GM12872 (cell line): ENCODE results near the gene KDM3A.

Experiments
- TF ChIP-seq, protein P1 (sequence below): IDR thresholded peaks from 3 replicates; pipeline ENCODE4 v1.5.1; 2011; ENCODE audit warnings: low read depth, mild to moderate bottlenecking, low read length, moderate library complexity; ENCODE audit not compliant: insufficient read depth

Gene KDM3A

DNA sequence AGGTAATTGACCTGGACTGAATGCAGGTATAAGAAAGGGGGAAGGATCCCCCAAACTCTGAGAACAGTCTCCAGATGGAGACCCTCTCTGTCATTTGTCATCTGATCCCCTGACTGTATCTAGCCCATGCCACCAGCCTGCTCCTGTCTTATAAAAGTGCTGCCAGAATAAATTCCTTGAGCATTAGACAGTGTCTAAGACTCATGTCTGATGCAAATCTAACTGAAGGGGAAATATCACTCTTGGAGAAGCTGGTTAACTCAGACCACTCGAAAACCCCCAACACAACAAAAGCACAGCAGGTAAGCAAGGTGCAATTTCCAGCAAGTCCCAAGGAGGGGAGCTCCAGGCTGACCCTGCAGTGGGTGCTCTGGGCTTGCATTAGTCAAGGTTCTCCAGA, 40.9 kb upstream of the KDM3A start:
- TF ChIP-seq, protein P1, sequence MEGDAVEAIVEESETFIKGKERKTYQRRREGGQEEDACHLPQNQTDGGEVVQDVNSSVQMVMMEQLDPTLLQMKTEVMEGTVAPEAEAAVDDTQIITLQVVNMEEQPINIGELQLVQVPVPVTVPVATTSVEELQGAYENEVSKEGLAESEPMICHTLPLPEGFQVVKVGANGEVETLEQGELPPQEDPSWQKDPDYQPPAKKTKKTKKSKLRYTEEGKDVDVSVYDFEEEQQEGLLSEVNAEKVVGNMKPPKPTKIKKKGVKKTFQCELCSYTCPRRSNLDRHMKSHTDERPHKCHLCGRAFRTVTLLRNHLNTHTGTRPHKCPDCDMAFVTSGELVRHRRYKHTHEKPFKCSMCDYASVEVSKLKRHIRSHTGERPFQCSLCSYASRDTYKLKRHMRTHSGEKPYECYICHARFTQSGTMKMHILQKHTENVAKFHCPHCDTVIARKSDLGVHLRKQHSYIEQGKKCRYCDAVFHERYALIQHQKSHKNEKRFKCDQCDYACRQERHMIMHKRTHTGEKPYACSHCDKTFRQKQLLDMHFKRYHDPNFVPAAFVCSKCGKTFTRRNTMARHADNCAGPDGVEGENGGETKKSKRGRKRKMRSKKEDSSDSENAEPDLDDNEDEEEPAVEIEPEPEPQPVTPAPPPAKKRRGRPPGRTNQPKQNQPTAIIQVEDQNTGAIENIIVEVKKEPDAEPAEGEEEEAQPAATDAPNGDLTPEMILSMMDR: no peak

DNA sequence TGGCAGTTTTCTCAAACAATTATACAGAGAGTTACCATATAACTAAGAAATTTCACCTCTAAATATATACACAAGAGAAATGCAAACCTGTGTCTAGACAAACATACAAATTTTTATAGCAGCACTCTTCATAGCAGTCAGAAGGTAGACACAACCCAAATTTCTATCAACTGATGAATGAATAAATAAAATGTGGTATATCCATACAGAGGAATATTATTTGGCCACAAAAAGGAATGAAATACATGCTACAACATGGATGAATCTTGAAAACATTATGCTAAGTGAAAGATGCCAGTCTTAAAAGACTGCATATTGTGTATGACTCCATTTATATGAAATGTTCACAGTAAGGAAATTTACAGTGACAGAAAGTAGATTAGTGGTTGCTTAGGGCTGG, 30.6 kb upstream of the KDM3A start:
- TF ChIP-seq, protein P1: no peak

DNA sequence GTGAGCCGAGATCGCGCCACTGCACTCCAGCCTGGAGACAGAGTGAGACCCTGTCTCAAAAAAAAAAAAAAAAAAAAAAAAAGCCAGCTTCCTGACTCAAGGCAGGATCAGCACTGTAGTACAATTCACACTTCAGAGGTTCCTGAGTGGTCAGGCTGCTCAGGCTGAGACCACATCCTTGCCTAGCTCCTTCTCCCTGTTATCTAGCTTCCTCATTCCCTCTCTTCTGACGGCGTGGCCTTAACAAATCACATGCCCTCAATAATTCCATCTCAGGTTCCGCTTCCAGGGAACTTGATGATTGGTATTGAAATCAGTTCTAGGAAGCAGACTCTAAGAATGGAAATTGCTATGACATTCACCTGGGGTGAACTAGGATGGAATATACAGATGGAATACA, 29.8 kb upstream of the KDM3A start:
- TF ChIP-seq, protein P1: no peak

DNA sequence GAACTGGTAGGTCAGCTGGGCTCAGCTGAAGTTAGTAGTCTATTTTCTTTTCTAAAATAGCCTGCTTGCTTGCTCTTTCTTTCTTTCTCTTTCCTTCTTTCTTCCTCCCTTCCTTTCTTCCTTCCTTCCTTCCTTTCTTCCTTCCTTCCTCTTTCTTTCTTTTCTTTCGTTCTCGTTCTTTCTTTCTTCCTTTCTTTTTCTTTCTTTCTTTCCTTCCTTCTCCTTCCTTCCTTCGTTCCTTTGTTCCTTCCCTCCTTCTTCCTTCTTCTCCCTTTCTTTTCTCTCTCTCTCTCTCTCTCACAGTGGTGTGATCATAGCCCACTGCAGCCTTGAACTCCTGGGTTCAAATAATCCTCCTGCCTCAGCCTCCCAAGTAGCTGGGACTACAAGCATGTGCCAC, 29.2 kb upstream of the KDM3A start:
- TF ChIP-seq, protein P1: no peak

DNA sequence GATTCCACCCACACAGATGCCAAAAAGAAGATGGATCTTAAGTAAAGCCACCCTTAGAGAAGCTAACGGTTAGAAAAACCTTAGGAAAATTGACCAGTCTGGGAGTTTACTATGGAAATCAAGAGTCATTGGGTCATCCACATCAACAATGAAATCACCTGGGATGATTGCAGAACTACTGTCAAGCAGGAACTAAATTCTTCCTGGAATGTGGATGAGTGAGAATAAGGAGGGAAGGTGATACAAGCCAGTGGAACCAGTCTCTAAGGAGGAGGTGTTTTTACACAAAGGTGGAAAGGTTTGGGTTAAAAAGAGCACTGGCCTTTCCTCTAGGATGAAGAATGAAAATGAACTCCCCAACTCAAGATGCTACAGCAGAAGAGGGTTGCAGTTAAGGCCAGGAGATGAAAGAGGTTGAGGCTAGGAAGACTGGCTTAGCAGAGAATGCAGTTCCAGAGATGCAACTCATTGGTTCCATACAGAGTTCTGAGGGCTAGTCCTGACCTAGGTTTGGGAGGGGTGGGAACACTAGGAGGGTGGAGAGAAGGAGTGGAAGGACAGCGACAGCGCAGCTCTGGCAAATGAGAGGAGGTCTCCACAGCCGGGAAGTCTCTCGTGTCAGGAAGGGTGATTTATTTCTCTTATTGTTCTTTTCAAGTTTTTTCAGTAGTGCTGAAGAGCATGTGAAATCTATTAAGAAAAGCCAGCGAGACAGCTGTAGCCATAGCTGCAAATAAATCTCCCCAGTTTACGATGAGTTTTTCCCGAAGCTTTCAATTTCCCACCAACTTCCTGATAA, 27.7 kb upstream of the KDM3A start:
- TF ChIP-seq, protein P1: no peak

DNA sequence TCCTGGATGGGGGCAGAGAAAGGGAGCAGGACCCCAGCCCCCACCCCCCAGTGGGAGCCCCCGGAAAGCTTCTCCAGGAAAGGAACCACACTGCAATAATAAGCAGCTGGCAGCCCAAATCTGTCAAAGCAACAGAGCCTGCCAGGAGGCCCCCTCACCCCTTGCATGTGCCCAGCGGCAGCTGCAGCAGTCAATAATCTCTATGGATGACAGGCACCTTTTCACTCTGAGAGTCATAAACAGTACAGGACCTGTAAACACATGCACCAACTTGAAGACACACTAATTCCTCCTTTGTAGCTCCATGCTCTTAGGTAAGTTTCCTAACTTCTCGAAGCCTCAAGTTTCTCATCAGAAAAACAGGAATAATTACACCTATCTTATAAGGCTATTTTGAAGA, 26.2 kb upstream of the KDM3A start:
- TF ChIP-seq, protein P1: no peak

DNA sequence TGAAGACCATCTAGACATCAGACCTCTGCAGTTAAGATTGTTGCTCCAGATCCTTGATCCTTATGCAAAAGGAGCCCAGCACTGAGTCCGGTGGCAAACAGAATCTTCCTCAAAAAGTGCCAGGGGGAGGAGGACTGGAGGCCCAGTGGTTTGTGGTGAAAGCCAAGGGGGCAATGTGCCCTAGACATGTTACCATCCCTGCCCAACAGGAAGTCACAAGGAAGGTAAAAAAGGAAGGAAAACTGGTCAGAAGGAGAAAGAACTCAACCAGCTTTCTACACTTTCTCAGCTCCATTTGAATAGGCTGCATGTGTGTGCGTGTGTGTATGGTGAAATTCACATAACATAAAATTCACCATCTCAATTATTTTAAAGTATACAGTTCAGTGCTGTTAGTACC, 25.0 kb upstream of the KDM3A start:
- TF ChIP-seq, protein P1: no peak

DNA sequence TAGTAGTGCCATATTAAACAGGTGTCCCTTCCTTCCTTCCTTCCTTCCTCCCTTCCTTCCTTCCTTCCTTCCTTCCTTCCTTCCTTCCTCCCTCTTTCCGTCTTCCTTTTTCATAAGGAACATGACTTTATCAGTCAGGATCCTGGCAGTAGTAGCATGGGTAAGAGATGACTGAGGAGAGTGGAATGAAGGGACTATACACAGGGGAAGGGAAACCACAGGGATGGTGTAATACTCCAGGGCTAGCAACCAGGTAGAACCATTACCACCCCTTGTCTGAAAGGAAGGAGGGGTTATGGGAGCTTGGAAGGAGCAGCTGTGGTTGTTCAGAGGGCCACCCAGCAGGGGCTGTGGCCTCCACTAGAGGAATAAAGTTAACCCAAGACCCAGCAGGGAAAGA, 23.2 kb upstream of the KDM3A start:
- TF ChIP-seq, protein P1: no peak
